Measurements from ENCODE around the gene NCK1.
"Not testable (repeated sequence)": the region's sequence is repeated elsewhere in the genome, so short reads cannot be mapped to it uniquely, and the experiment has no call there.

NCK1 gene

GRCh38 chr3:136891934-136892855 lies 30.2 kb downstream of the NCK1 start:
- H3K79me2 ChIP-seq (ENCODE audit: low read length): peaks cover 83% of the 10 kb centered on the region

DNA sequence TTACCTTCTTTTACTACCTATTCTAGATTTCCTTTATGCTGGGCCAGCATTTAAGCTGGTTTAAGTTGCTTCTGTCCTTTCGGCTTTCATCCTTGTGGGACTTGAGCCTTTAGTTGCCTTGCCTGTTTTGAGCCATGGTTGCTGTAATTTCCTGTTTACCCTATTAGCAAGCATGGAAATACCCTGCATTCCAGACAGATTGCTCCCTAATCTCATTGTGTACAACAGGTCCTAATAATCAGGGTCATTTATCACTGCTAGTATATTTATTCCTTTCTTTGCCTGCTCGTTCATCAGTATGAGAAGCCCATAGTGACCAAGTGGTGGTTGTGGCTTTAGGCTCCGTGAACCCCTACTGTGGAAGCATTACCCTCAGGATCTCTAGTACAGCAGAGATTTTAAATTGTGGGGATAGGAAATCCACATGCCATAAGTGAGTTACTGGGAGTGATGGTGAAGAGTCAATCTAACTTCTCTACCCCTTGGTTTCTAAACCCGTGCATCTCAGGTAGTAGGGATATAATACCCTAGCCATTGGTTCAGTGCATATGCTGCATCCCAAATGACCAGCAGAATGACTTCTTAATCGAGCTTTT lies 31.9 kb downstream of the NCK1 start:
- TF ChIP-seq CTCF (IDR thresholded peaks at IDR 0.05; ENCODE audit: low read depth, low read length) (no peak), EZH2phosphoT487 (IDR thresholded peaks at IDR 0.05; ENCODE audit: low read depth) (no peak)
- Histone ChIP-seq H3K36me3 (replicated peaks; ENCODE audit: low read depth, low read length) (peaks cover 7% of the 10 kb centered on the region), H3K79me2 (ENCODE audit: low read length) (peaks cover 67% of the 10 kb centered on the region), H3K4me3 (ENCODE audit: low read length) (no peak overlapping the region), H3K27me3 (ENCODE audit: low read depth, low read length) (no peaks in the 10 kb centered on the region), H3K4me1 (ENCODE audit: low read length) (peaks cover 3% of the 10 kb centered on the region; the same call in 1 of the 2 replicates), H2AFZ (ENCODE audit: low read depth, low read length) (no peak overlapping the region), H4K20me1 (ENCODE audit: insufficient read depth, low read length) (peaks cover 20% of the 10 kb centered on the region), H3K9me3 (ENCODE audit: insufficient read depth, low read length) (no peaks in the 10 kb centered on the region), H3K27ac (ENCODE audit: low read length) (no peak overlapping the region), H3K4me2 (ENCODE audit: low read length) (no peak overlapping the region), H3K9ac (ENCODE audit: low read length) (no peak overlapping the region)

More at GRCh38 chr3:136891934-136892855, 30.2 kb downstream of the NCK1 start:
- Histone ChIP-seq H3K9me3 (ENCODE audit: insufficient read depth, low read length) (no peaks in the 10 kb centered on the region), H3K4me2 (ENCODE audit: low read length) (no peak overlapping the region), H3K27me3 (ENCODE audit: low read depth, low read length) (no peaks in the 10 kb centered on the region), H3K36me3 (replicated peaks; ENCODE audit: low read depth, low read length) (peaks cover 7% of the 10 kb centered on the region), H3K27ac (ENCODE audit: low read length) (no peak overlapping the region), H3K4me1 (ENCODE audit: low read length) (peaks cover 3% of the 10 kb centered on the region; the same call in 1 of the 2 replicates), H2AFZ (ENCODE audit: low read depth, low read length) (no peak overlapping the region), H3K4me3 (ENCODE audit: low read length) (no peak overlapping the region), H3K9ac (ENCODE audit: low read length) (no peak overlapping the region), H4K20me1 (ENCODE audit: insufficient read depth, low read length) (peaks cover 24% of the 10 kb centered on the region)
- TF ChIP-seq EZH2phosphoT487 (IDR thresholded peaks at IDR 0.05; ENCODE audit: low read depth): no peak

- H3K9me3 ChIP-seq (ENCODE audit: insufficient read depth, low read length); H3K4me2 ChIP-seq (ENCODE audit: low read length); H3K27ac ChIP-seq (ENCODE audit: low read length); H3K4me3 ChIP-seq (ENCODE audit: low read length); H3K27me3 ChIP-seq (ENCODE audit: low read depth, low read length); H3K9ac ChIP-seq (ENCODE audit: low read length); H3K36me3 ChIP-seq (replicated peaks; ENCODE audit: low read depth, low read length); H2AFZ ChIP-seq (ENCODE audit: low read depth, low read length): not testable (repeated sequence)
- H3K79me2 ChIP-seq (ENCODE audit: low read length): peaks cover 67% of the 10 kb centered on the region
- H4K20me1 ChIP-seq (ENCODE audit: insufficient read depth, low read length): peaks cover 35% of the 10 kb centered on the region
- peaks cover 15% of the 10 kb centered on the region; the same call in 1 of the 2 replicates for H3K4me1 ChIP-seq (ENCODE audit: low read length)
Measured at GRCh38 chr3:136897171-136897570, 35.2 kb downstream of the NCK1 start.

DNA sequence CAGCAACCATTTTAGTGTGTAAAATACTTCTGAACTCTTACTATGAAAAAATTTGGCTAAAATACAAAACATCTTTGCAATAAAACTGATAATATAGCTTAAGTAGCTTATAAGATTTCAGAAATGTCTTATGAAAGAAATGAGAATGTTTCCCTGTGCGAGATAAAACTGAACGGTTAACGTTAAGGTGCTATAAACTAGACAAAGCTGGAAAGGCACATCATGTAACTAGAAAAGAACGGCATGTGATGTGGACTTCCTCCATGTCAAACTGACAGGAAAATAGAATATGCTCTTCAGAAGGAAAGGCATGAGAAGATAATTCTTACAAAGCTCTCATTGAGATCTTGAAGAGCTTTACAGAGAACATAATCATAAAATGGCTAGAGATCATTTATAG lies 36.5 kb downstream of the NCK1 start:
- no peak overlapping the region for H3K9ac ChIP-seq (ENCODE audit: low read length)
- H3K4me3 ChIP-seq (ENCODE audit: low read length): no peak overlapping the region
- no peak overlapping the region for H3K4me2 ChIP-seq (ENCODE audit: low read length)
- H3K79me2 ChIP-seq (ENCODE audit: low read length): peaks cover 67% of the 10 kb centered on the region
- peaks cover 20% of the 10 kb centered on the region; the same call in 1 of the 2 replicates for H3K4me1 ChIP-seq (ENCODE audit: low read length)
- no peak overlapping the region for H3K27ac ChIP-seq (ENCODE audit: low read length)
- TF ChIP-seq CTCF (IDR thresholded peaks at IDR 0.05; ENCODE audit: low read depth, low read length) (no peak), EZH2phosphoT487 (IDR thresholded peaks at IDR 0.05; ENCODE audit: low read depth) (no peak)
- H3K36me3 ChIP-seq (replicated peaks; ENCODE audit: low read depth, low read length): peaks cover 10% of the 10 kb centered on the region
- no peaks in the 10 kb centered on the region for H3K9me3 ChIP-seq (ENCODE audit: insufficient read depth, low read length)
- H4K20me1 ChIP-seq (ENCODE audit: insufficient read depth, low read length): peaks cover 30% of the 10 kb centered on the region
- H2AFZ ChIP-seq (ENCODE audit: low read depth, low read length): no peak overlapping the region
- no peaks in the 10 kb centered on the region for H3K27me3 ChIP-seq (ENCODE audit: low read depth, low read length)

DNA sequence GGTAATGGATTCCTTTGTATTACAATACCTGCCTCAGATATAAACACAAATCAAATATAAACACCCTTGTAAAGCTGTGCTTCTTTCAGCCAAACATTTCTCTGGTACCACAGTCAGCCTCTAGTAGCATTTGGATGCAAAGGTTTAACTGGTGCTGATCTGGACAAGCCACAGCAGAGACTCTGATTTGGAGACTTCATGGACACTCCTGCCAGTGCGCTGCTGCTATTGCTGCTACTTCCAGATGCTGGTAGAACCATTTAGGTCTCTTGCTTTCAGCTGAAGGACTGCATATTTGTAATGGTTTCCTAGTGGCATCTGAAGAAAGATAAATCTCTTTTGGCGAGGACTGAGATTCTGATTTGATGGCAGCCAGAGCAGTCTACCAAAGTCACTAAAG lies 36.9 kb downstream of the NCK1 start:
- no peak overlapping the region for H3K27ac ChIP-seq (ENCODE audit: low read length)
- no peak overlapping the region for H2AFZ ChIP-seq (ENCODE audit: low read depth, low read length)
- TF ChIP-seq EZH2phosphoT487 (IDR thresholded peaks at IDR 0.05; ENCODE audit: low read depth) (no peak), CTCF (IDR thresholded peaks at IDR 0.05; ENCODE audit: low read depth, low read length) (no peak)
- peaks cover 20% of the 10 kb centered on the region; the same call in 1 of the 2 replicates for H3K4me1 ChIP-seq (ENCODE audit: low read length)
- no peak overlapping the region for H3K4me3 ChIP-seq (ENCODE audit: low read length)
- H3K27me3 ChIP-seq (ENCODE audit: low read depth, low read length): no peaks in the 10 kb centered on the region
- peaks cover 4% of the 10 kb centered on the region; the same call in 1 of the 2 replicates for H3K9me3 ChIP-seq (ENCODE audit: insufficient read depth, low read length)
- no peak overlapping the region for H3K4me2 ChIP-seq (ENCODE audit: low read length)
- peaks cover 67% of the 10 kb centered on the region for H3K79me2 ChIP-seq (ENCODE audit: low read length)
- no peak overlapping the region for H3K9ac ChIP-seq (ENCODE audit: low read length)
- peaks cover 26% of the 10 kb centered on the region for H4K20me1 ChIP-seq (ENCODE audit: insufficient read depth, low read length)
- H3K36me3 ChIP-seq (replicated peaks; ENCODE audit: low read depth, low read length): peaks cover 13% of the 10 kb centered on the region
